HG02884 (cell line): ENCODE measurements around the gene HEMK1.
A peak's percentile ranks its signal among the peaks of the same experiment; 100 is the strongest.

Experiments used
- ATAC-seq: cut with Tn5 transposase; IDR thresholded peaks from one replicate; pipeline ENCODE4 v1.9.1; 2021; ENCODE audit warnings: mild to moderate bottlenecking, moderate library complexity; ENCODE audit not compliant: unreplicated experiment

HEMK1 gene

DNA sequence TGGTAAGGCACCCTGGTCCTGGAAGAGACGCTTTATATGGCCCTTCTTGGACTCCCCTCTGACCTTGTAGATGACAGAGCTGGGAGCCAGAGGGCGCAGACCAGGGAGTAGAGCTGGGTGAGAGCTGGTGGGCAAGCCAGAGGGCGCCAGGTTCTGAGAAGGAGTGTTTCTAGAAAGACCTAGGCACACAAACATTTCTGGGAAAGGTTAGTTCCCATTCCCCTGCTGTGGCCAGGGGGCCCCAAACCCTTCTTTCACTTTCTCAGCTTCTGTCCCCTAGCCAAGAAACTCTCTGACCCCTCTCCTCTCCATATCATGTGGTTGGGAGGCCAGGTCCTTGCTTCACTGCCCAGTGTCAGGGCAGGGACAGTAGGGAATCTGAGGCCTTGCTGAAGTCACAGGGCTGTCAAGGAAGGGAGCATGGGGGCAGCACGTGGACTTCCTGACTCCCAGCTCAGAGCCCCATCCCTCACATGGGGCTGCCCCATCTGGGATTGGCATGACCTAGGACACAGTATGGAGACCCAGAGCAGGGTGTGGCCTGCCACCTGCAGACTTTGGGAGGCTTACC, 3.6 kb downstream of the HEMK1 start:
- no peak for ATAC-seq

DNA sequence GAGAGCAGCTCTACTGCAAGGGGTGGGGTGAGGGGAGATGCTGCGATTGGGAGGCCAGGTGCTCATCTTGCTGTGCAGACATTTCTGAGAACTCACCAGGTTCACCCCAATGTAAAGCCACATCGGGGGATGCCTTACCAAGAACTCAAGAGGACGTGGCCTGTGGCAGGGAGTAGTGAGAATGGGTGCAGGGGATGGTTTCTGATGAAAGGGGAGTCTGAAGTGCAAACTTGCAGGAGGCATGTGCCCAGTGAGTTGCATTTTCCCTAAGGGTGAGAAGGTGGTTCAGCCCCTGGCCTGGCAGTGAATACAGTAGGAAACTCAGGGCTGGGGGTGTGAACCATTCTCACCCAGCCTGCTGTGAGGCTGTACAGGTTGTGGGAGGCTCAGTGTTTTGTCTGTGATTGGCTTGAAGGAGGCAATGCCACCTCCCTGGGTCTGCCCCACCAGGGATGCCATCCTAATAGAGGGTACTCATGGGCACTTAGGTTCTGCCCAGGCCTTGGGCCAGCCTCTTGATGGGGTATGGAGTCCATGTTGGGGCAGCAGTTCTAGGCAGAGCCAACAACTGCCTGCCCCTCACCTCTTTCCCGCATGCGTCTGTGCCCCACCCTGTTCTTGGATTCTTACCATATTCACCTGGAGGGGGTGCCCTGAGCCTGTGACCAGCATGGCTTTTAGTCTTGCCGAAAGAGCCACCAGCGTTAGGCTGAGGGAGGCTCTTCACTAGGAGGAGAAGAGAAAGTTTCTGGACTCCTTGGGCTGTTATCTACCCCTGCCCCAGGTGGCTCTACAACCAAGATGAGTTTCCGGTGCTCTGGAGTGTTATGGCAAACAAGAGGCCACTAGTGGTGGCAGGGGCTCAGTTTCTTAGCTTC, 4.5 kb downstream of the HEMK1 start:
- ATAC-seq, result no peak

DNA sequence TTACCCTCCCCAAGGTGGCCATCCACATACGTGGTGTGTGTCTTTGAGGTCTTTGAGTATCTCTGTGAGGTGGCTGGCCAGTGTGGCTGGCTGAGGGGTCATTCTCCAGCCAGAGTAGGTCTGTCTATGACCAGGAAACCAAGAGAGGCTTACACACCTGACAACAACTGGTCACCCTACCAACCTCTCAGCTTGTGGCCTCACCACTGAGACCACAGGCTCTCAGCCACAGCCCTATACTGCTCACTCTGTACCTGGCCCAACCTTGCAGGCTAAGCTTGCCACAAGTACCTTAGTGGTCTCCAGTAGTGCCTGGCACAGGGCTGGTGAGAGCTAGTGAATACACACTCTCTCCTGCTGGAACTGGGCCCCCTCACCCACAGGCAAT, 5.1 kb downstream of the HEMK1 start:
- ATAC-seq, result no peak

DNA sequence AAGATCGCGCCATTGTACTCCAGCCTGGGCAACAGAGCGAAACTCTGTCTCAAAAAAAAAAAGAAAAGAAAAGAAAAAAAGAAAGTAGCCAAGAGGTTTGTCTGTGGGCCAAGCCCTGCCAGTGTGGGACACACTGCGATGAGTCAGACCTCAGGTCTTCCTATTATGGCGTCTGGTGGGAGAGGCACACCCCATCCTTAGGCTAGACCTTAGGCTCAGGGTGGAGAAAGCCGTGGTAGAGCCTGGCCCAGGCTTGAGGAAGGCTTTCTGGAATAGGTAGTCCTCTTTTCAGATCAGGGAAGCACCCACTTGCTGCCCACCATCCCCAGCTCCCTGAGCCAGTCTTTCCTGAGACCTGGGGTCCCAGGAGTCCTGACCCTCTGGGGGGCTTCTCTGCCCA, 6.0 kb downstream of the HEMK1 start:
- no peak for ATAC-seq

DNA sequence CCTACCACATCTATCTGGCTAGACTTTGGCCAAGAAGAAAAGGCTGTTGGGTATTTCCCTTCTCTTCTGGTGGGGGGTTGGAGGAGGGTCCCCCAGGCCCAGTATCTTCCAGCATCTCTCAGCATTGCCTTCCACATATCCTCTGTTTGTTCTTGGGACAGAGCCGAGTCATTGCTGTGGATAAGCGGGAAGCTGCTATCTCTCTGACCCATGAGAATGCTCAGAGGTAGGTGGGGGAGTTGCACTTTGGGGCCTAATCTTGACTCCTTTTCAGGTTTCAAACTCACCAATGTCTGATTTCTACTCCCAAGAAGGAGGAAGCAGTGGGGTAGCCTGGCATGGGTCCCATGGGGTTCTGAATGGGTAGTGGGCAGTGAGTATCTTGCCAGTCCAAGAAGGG, 8.0 kb downstream of the HEMK1 start:
- ATAC-seq, result no peak

DNA sequence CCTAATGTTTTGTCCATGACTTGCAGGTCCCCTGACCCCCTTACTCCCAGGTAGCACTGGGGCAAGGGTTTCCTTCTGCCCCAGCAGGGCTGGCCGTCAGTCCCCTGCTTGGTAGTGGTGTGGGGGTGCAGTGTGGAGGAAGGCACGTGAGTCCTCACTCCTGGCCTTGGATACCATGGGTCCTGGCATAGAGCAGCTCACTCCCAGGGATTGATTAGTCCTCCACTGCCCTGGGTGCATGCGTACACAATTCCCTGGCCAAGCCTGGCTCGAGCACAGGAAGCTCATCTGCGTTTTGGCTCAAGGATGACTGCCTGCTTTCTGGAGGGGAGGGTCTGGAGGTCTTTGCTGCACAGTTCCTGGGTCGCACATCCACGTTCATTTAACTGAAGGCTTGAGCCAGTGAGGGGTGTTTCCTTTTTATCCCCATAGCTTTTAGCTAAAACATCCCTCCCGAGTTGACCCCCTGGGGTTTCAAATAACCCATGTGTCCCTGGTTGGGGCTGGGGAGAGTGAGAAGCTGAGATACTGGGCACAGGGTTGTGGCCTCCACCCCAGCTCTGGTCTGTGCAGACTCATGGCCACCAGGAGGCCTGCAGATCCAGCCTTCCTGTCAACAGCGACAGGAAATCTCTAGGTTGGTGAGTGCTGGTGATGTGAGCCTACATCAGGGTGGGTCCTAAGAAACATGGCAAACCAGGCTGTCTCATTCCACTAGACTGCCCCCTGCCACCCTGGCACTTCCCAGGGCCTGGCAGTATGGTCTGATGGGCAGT, 11.5 kb downstream of the HEMK1 start:
- ATAC-seq, result no peak

DNA sequence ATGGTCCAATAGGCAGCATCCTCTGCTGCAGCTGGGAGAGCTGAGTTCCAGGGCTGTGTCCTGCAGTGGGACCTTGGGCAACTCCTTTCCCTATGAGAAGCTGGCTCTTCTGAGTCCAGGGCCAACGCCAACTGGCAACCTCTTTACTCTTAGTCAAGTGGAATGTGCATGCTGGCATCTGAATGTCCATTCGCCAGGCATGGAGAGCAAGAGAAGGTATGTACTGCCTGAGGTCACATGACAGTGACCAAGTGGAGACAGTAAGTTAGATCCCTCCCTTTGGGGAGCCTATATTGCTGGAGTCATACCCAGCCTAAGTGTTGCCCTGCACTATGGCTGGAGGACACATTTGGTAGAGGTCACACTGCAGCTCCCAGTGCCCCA, 12.1 kb downstream of the HEMK1 start:
- no peak for ATAC-seq

DNA sequence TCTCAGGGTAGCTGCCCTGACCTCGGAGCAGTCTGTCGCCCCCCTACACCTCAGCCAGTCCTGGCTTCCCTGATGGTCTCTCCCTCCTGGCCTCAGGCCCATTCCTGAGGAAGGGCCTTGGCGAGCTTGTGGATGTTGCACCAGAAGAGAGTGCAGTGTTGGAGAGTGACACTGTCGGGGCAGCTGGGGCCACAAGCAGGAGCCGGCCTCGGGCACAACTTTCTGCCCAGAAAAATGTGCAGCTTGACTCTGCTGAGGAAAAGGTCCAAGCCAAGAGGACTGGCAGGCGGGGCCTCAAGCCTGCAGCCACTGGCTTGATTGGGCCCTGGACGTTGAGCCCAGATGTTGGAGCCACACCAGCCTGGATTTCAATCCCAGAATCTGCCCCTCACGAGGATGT, 12.8 kb downstream of the HEMK1 start:
- no peak for ATAC-seq

DNA sequence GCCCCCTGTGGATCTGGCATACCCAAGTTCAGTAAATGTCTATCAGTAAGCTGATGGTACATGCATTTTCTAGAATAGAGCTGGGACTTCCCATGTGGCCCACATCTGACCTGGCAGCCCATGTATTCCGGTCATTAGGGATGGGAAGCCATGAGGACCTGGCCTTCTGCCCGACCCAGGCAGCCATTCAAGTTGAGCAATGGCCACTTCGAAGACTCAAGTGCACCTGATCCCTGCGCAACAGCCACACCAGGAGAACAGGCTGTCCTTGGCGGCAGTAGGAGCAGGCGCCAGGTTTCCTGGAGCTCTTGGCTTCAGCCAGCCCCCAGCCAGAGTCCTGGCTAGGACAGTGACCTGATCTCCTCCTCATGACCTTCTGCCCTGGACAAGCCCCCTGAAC, 14.6 kb downstream of the HEMK1 start:
- no peak for ATAC-seq

DNA sequence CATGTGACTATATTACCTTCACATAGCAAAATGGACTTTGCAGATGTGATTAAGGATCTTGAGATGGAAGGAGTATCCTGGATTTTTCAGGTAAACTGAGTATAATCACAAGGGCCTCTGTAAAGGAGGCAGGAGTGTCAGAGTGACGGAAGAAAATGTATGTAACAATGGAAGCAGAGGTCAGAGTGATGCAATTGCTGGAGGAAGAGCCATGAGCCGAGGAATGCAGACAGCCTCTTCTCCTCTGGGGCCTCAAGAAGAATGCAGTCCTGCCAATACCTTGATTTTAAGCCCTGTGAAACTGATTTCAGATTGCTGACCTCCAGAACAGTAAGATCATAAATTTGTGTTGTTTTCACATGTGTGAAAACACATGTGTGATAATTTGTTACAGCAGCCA, 15.1 kb downstream of the HEMK1 start:
- no peak for ATAC-seq

DNA sequence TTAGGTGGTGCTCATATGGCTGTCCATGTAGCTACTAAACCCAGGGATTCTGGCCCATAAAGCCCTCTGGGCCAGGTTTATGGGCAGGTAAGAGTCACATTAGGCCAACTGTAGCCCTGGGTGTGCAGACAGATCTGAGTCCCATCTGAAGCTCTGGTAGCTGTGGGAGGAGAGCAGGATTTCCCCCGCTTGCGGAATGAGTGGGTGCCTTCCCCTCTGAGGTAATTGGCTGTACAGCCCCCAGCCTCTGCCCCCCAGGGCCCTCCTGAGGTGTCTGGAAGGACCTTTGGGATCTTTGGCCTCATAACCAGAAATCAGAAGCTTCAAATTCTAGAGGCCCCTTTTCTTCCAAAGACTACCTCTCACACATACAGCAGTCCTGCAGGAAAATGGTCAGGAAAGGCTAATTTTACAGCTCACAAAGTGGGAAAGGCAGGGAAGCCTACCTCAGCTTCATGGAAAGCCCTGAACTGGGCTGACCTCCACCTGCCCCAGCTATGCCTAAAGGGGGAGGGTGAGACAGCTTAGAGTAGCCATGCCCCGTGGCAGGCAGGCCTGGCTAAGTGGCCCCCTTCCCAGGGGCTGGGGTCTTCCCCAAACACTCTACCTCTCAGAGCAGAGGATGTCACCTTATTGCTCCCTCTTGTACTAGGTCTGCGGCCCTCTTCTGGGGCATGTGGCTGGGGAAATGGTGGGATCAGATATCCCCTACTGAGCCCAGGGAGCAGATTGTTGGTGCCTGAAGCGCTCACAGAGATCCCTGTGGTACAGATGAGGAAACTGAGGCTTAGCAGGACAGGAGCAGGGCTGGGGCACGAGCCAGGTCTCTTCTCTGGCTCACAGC, 16.8 kb downstream of the HEMK1 start:
- ATAC-seq, result no peak

DNA sequence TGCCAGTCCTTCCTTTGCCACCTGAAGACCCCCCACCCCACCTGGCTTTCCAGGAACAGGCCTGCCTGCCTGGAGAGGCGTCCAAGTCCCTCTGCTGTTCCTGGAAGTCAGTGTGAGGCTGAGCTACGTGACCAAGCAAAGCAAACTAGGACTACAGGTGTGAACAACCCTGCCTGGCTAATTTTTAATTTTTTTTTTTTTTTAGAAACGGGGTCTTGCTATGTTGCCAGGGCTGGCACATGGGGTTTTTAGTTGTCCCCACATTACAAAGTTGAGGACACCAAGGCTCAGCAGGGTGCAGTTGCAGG, 17.4 kb downstream of the HEMK1 start:
- no peak for ATAC-seq

DNA sequence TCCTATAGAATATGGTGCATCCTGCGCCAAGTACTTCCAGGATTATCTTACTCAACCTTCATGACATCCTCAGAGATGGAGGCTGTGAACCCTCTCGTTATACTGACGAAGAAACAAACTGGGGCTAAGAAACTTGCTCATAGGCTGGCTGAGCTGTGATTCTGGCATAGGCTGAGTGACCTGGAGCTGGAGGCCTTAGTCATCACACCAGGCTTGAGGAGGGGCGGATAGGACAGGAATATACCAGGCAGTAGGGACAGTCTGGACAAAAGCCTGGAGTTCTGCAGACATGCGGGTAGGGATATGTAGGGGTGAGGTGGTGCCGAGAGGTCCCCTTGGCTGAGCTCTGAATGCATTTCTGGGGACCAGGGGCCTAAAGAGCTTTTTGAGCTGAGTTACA, 18.1 kb downstream of the HEMK1 start:
- no peak for ATAC-seq

DNA sequence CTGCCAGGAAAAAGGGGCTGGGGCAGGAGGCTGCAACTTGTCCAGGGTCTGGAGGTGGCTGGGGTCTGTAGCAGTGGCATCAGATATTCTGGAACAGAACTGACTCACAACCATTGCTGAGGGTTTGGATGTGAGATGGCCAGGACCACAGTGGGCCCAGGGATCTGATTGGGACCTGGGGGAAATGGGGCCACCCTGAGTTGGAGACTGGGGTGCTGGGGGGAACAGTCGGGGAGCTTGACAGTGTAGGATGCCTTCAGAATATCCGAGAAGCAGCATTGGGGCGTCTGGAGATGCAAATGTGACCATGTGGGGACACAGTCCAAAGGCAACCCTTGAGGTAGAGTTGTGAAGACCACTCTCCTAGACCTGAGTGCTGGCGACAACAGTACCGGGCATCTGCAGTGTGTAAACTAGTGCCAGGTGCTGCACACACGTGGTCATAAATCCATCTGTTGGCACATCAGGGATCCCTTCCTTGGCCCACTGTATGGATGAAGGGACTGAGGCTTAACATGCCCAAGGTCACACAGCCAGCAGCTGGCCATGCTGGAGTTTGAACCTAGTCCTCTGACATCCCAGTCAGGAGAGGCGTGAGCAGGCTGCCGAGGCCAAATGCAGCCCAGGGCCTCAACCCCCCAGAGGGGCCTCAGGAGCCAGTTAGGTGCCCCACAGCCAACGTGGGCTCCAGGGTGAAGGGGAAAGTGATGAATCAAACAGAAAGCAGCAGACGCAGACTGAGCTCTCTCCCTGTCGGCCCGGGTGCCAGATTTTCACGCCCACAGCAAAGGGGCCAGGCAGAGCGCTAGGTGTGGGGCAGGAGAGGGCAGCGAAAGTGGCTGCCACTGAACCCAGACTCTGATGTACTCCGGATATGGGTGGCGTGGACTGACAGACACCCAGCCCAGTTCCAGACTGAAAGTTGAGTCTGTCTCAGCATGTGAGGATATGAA, 18.8 kb downstream of the HEMK1 start:
- ATAC-seq, result no peak

DNA sequence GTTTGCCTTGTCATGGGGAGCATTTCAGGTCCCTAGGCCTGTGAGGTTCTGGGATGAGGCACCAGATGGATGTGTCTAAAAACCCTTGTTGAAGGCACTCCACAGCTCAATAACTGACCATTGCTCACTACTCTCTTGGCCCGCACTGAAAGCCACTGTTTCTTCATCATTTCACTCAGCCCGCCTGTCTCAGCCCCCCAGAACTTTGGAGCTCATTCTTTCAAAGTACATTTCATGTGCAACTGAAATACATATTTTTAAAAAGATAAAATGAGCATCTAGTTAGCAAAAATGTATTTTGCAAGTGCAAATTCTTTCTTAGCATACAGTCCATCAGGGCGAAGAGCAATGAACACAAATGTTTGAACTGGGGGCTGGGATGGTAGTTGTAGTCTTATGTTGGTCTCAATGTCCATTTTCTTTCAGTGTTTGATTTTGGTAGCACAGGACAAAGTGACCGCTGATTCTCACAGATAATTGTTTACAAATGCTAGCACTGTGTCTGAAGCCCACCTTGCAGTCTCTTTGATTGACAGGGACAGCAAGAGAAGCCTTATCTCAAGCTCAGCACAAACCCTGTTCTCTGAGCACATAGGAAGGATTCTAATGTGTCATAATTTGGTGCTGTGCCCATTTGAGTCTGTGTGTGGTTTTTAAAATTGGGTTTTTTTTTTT, 19.6 kb downstream of the HEMK1 start:
- no peak for ATAC-seq

DNA sequence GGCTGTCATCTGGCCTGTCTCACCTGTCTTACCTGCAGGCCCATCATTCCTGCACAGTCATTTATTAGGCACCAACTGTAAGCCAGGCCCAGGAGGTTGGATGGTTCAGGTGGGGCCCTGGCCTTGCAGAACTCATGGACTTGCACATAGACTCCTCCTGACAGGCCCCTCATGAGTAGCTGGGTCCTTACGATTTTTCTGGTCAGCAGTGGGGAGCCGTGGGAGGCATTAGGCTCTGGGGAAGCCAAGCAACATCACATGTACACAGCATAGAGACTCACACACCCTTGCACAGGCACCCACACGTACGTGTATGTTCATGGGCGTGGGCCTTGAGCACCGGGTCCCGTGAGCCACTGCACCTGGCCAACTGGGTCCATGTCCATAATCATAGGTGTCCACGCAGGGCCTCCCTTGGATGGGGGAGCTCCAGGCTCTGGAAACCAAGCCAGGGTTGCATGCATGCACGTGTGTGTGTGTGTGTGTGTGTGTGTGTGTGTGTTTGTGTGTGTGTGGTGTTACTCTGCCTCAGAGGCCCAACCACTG, 21.9 kb downstream of the HEMK1 start:
- ATAC-seq, result peak; percentile 4

DNA sequence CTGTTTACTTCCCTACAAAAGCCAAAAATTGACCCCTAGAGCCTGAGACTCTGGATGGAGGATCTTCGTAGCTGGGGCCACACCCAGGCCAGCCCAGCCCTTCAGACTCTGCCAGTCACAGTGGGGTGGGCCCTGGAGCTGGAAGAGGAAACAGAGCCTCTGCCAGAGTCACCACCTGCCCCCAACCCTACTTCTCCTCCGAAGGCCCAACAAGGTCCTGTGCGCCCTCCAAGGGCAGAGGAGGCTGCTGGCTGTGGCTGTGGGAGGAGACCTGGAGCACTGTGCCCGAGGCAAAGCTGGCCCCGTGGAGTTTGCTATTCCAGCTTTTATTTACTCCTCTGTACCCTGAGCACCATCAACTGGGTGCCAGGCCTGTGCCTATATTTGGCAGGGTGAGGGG, 23.2 kb downstream of the HEMK1 start:
- ATAC-seq, result no peak

DNA sequence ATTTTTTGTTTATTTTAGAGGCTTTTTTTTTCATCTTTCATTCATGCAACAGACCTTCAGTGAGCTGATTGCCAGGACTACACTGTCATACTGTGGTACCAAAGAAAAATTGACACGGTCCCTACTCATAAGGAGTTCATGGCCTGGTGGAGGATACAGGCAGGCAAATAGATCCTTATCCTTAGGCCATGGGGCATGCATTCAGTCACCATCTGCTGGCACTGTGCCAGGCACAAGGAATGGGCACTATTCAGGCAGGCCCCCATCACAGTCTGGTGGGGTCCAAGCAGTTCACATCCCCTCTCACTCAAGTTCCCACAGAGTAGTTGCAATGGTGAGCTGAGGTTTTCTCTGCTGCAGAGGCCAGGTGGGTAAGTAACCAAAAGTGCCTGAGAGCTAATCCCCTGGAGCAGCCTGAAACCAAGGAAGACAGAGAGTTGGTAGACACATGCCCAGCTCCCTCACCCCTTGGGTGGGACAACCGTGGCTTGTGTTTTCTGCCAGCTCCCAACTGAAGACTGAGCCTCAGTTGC, 25.0 kb downstream of the HEMK1 start:
- ATAC-seq, result no peak

DNA sequence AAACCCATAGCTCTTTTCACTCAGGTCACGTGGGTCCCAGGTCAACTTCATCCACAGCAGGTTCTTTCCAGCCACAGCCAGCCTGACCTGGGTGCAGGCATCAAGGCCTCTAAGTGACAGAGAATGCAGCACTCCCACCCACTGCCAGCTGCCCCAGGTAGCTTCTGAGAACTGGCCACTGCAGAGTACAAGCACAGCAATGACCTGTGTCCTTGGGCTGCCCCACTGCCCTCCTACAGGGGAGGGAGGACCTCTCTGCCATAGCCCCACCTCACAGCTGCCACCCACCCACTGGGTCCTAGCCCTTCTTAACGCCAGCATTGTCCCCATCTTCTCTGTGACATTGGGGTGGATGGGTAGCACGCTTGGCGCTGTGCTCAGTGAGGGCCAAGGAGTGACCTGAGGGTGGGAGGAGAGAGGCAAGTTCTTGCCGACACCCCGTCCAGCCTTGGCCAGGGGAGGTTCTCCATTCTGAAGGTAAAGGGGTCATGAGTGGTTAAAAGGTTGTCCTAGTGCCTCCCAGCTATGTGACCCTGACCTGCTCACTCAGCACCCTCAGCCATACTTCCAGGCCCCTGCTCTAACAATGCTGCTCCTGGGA, 29.9 kb downstream of the HEMK1 start:
- no peak for ATAC-seq
